ENCODE results near the gene LRRC31.

The LRRC31 gene

GRCh38 chr3:169865176-169865767 is 4.5 kb downstream of the LRRC31 start:
- peak overlapping the region; percentile 52 to 70 for H3K9ac ChIP-seq (ENCODE audit: low read depth in 1 of 2, low read length in 2 of 2)
- H3K36me3 ChIP-seq (ENCODE audit: control insufficient read depth in 2 of 2, insufficient read depth in 2 of 2, low read length in 2 of 2) = peaks cover 11 to 12% of the 10 kb centered on the region in 2 donors
- peak overlapping the region; percentile 75 to 87 for H3K27ac ChIP-seq (ENCODE audit: low read depth in 2 of 2, low read length in 2 of 2)
- H3K4me1 ChIP-seq (ENCODE audit: control insufficient read depth in 2 of 2, insufficient read depth in 2 of 2, low read length in 2 of 2) = peaks cover 20 to 30% of the 10 kb centered on the region in 2 donors
- H3K9me3 ChIP-seq (ENCODE audit: control insufficient read depth in 2 of 2, low read length in 2 of 2) = no peaks in the 10 kb centered on the region
- no peaks in the 10 kb centered on the region for H3K27me3 ChIP-seq (ENCODE audit: control insufficient read depth in 2 of 2, insufficient read depth in 2 of 2, low read length in 2 of 2)
- peak overlapping the region; percentile 61 to 65 for H3K4me3 ChIP-seq (ENCODE audit: low read length in 2 of 2)

- Histone ChIP-seq H3K9ac (ENCODE audit: low read depth in 1 of 2, low read length in 2 of 2) (no peak overlapping the region), H3K27ac (ENCODE audit: low read depth in 2 of 2, low read length in 2 of 2) (peak overlapping the region in 1 of 2 donors; percentile 87), H3K9me3 (ENCODE audit: control insufficient read depth in 2 of 2, low read length in 2 of 2) (no peaks in the 10 kb centered on the region), H3K36me3 (ENCODE audit: control insufficient read depth in 2 of 2, insufficient read depth in 2 of 2, low read length in 2 of 2) (peaks cover 12 to 14% of the 10 kb centered on the region in 2 donors), H3K4me3 (ENCODE audit: low read length in 2 of 2) (no peak overlapping the region), H3K27me3 (ENCODE audit: control insufficient read depth in 2 of 2, insufficient read depth in 2 of 2, low read length in 2 of 2) (no peaks in the 10 kb centered on the region), H3K4me1 (ENCODE audit: control insufficient read depth in 2 of 2, insufficient read depth in 2 of 2, low read length in 2 of 2) (peaks cover 20 to 26% of the 10 kb centered on the region in 2 donors)
Observed at GRCh38 chr3:169864270-169864669, 5.5 kb downstream of the LRRC31 start.

GRCh38 chr3:169863458-169863899 is 6.3 kb downstream of the LRRC31 start:
- H3K4me3 ChIP-seq (ENCODE audit: low read length in 2 of 2) = no peak overlapping the region
- peaks cover 20 to 26% of the 10 kb centered on the region in 2 donors for H3K4me1 ChIP-seq (ENCODE audit: control insufficient read depth in 2 of 2, insufficient read depth in 2 of 2, low read length in 2 of 2)
- no peaks in the 10 kb centered on the region for H3K27me3 ChIP-seq (ENCODE audit: control insufficient read depth in 2 of 2, insufficient read depth in 2 of 2, low read length in 2 of 2)
- H3K9ac ChIP-seq (ENCODE audit: low read depth in 1 of 2, low read length in 2 of 2) = no peak overlapping the region
- H3K36me3 ChIP-seq (ENCODE audit: control insufficient read depth in 2 of 2, insufficient read depth in 2 of 2, low read length in 2 of 2) = peaks cover 12 to 14% of the 10 kb centered on the region in 2 donors
- H3K27ac ChIP-seq (ENCODE audit: low read depth in 2 of 2, low read length in 2 of 2) = peak overlapping the region in 1 of 2 donors; percentile 1
- H3K9me3 ChIP-seq (ENCODE audit: control insufficient read depth in 2 of 2, low read length in 2 of 2) = no peaks in the 10 kb centered on the region

DNA sequence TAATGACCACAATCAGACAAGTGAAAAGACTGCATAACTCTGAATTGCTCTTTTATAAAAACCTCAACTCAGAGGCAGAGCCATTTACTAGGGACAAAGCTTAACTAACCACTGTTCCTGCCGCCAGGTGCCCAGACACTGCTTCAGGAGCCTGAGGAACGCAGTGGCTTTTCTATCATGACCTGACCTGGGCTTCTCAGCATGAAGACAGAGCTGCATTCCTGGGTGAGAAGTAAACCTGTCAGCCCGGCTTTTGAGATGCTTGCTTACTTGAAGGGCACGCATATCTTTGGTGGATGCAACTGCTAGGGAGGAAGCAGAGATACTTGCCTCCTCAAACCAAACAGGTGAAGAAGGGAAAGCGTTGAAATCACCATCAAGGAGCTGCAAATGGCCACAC is 7.9 kb downstream of the LRRC31 start:
- no peaks in the 10 kb centered on the region for H3K9me3 ChIP-seq (ENCODE audit: control insufficient read depth in 2 of 2, low read length in 2 of 2)
- no peaks in the 10 kb centered on the region for H3K27me3 ChIP-seq (ENCODE audit: control insufficient read depth in 2 of 2, insufficient read depth in 2 of 2, low read length in 2 of 2)
- H3K27ac ChIP-seq (ENCODE audit: low read depth in 2 of 2, low read length in 2 of 2) = no peak overlapping the region
- peaks cover 18 to 22% of the 10 kb centered on the region in 2 donors for H3K4me1 ChIP-seq (ENCODE audit: control insufficient read depth in 2 of 2, insufficient read depth in 2 of 2, low read length in 2 of 2)
- peaks cover 22 to 27% of the 10 kb centered on the region in 2 donors for H3K36me3 ChIP-seq (ENCODE audit: control insufficient read depth in 2 of 2, insufficient read depth in 2 of 2, low read length in 2 of 2)
- no peak overlapping the region for H3K4me3 ChIP-seq (ENCODE audit: low read length in 2 of 2)
- H3K9ac ChIP-seq (ENCODE audit: low read depth in 1 of 2, low read length in 2 of 2) = no peak overlapping the region

DNA sequence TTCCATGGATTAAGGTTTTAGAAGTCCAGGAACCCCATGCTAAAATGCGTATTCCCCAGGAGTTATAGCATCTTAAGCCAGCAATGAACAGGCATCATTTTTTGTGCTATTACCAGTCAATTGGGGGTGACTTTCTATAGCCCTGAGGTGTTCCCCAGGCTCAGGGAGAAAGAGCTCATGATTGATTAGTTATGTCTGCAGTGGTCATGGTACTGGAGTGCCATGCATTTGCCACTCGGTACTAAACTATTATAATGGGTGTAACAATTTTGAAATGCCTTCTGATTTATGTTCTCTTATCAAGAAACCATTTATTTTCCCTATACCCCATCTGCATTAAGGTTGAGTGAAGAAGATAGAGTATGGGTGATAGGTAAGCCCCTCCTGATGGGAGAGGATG is 11.9 kb downstream of the LRRC31 start:
- Histone ChIP-seq H3K27ac (ENCODE audit: low read depth in 2 of 2, low read length in 2 of 2) (no peak overlapping the region), H3K4me1 (ENCODE audit: control insufficient read depth in 2 of 2, insufficient read depth in 2 of 2, low read length in 2 of 2) (no peaks in the 10 kb centered on the region), H3K4me3 (ENCODE audit: low read length in 2 of 2) (no peak overlapping the region), H3K36me3 (ENCODE audit: control insufficient read depth in 2 of 2, insufficient read depth in 2 of 2, low read length in 2 of 2) (peaks cover 47 to 54% of the 10 kb centered on the region in 2 donors), H3K9me3 (ENCODE audit: control insufficient read depth in 2 of 2, low read length in 2 of 2) (no peaks in the 10 kb centered on the region), H3K27me3 (ENCODE audit: control insufficient read depth in 2 of 2, insufficient read depth in 2 of 2, low read length in 2 of 2) (no peaks in the 10 kb centered on the region), H3K9ac (ENCODE audit: low read depth in 1 of 2, low read length in 2 of 2) (no peak overlapping the region)

- H3K4me3 ChIP-seq (ENCODE audit: low read length in 2 of 2) = no peak overlapping the region
- H3K27ac ChIP-seq (ENCODE audit: low read depth in 2 of 2, low read length in 2 of 2) = no peak overlapping the region
- H3K4me1 ChIP-seq (ENCODE audit: control insufficient read depth in 2 of 2, insufficient read depth in 2 of 2, low read length in 2 of 2) = no peaks in the 10 kb centered on the region
- H3K9ac ChIP-seq (ENCODE audit: low read depth in 1 of 2, low read length in 2 of 2) = no peak overlapping the region
- no peaks in the 10 kb centered on the region for H3K9me3 ChIP-seq (ENCODE audit: control insufficient read depth in 2 of 2, low read length in 2 of 2)
- no peaks in the 10 kb centered on the region for H3K27me3 ChIP-seq (ENCODE audit: control insufficient read depth in 2 of 2, insufficient read depth in 2 of 2, low read length in 2 of 2)
- H3K36me3 ChIP-seq (ENCODE audit: control insufficient read depth in 2 of 2, insufficient read depth in 2 of 2, low read length in 2 of 2) = peaks cover 46 to 58% of the 10 kb centered on the region in 2 donors
Observed at GRCh38 chr3:169855514-169855913, 14.2 kb downstream of the LRRC31 start.

- Histone ChIP-seq H3K4me1 (ENCODE audit: control insufficient read depth in 2 of 2, insufficient read depth in 2 of 2, low read length in 2 of 2) (no peaks in the 10 kb centered on the region), H3K27me3 (ENCODE audit: control insufficient read depth in 2 of 2, insufficient read depth in 2 of 2, low read length in 2 of 2) (no peaks in the 10 kb centered on the region), H3K36me3 (ENCODE audit: control insufficient read depth in 2 of 2, insufficient read depth in 2 of 2, low read length in 2 of 2) (peaks cover 34 to 42% of the 10 kb centered on the region in 2 donors), H3K9me3 (ENCODE audit: control insufficient read depth in 2 of 2, low read length in 2 of 2) (no peaks in the 10 kb centered on the region), H3K4me3 (ENCODE audit: low read length in 2 of 2) (no peak overlapping the region), H3K9ac (ENCODE audit: low read depth in 1 of 2, low read length in 2 of 2) (no peak overlapping the region), H3K27ac (ENCODE audit: low read depth in 2 of 2, low read length in 2 of 2) (no peak overlapping the region)
Observed at GRCh38 chr3:169850618-169851017, 19.1 kb downstream of the LRRC31 start.

GRCh38 chr3:169848741-169849140 is 21.0 kb downstream of the LRRC31 start:
- Histone ChIP-seq H3K27me3 (ENCODE audit: control insufficient read depth in 2 of 2, insufficient read depth in 2 of 2, low read length in 2 of 2) (no peaks in the 10 kb centered on the region), H3K36me3 (ENCODE audit: control insufficient read depth in 2 of 2, insufficient read depth in 2 of 2, low read length in 2 of 2) (peaks cover 21 to 26% of the 10 kb centered on the region in 2 donors), H3K4me1 (ENCODE audit: control insufficient read depth in 2 of 2, insufficient read depth in 2 of 2, low read length in 2 of 2) (no peaks in the 10 kb centered on the region), H3K9ac (ENCODE audit: low read depth in 1 of 2, low read length in 2 of 2) (no peak overlapping the region), H3K27ac (ENCODE audit: low read depth in 2 of 2, low read length in 2 of 2) (no peak overlapping the region), H3K9me3 (ENCODE audit: control insufficient read depth in 2 of 2, low read length in 2 of 2) (no peaks in the 10 kb centered on the region), H3K4me3 (ENCODE audit: low read length in 2 of 2) (no peak overlapping the region)

DNA sequence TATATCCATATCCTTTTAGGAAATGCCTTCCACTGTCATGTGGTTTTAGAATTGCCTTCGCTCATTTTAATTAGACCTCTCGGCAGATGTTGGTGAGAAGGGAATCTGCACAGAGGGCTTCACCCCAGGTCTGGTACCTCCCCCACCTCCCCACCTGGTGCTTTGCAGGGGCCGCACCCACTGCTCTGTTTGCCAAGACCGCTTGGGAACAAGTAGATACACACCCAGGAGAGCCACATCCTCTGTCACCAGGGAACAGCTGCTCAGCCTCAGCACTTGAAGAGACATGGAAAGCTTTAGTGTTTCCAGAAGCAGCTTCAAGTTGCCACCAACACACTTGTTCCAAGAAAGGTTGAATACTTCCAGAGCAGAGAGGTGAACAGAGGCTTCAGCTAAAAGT is 21.8 kb downstream of the LRRC31 start:
- no peak overlapping the region for H3K27ac ChIP-seq (ENCODE audit: low read depth in 2 of 2, low read length in 2 of 2)
- H3K4me3 ChIP-seq (ENCODE audit: low read length in 2 of 2) = no peak overlapping the region
- no peak overlapping the region for H3K9ac ChIP-seq (ENCODE audit: low read depth in 1 of 2, low read length in 2 of 2)
- no peaks in the 10 kb centered on the region for H3K9me3 ChIP-seq (ENCODE audit: control insufficient read depth in 2 of 2, low read length in 2 of 2)
- no peaks in the 10 kb centered on the region for H3K4me1 ChIP-seq (ENCODE audit: control insufficient read depth in 2 of 2, insufficient read depth in 2 of 2, low read length in 2 of 2)
- H3K27me3 ChIP-seq (ENCODE audit: control insufficient read depth in 2 of 2, insufficient read depth in 2 of 2, low read length in 2 of 2) = no peaks in the 10 kb centered on the region
- H3K36me3 ChIP-seq (ENCODE audit: control insufficient read depth in 2 of 2, insufficient read depth in 2 of 2, low read length in 2 of 2) = peaks cover 16 to 22% of the 10 kb centered on the region in 2 donors

DNA sequence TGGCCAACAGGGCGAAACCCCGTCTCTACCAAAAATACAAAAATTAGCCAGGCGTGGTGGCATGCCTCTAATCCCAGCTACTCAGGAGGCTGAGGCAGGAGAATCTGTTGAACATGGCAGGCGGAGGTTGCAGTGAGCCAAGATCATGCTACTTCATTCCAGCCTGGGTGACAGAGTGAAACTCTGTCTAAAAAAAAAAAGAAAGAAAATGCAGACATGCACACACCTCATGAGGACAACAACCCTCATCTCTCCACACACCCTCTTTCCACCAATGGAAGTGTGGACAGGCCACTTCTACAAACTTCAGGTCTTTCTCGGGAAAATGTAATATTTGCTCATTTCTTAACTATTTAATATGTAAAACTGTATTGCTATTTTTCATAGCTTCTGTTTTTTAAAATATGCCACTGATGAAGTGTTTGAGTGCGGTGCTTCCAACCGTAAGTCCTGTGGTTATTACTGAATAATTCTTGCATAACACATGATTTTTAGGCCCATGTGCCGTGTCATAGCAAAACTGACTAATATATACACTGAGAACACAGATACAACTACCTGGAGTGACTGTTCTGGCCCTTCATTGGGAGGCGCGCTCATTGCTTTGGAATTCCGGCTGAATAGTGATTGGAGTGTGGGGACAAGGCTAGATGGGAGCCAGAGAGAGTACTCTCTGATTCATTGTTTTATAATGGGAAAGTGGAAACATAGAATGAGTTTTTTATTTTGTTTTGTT is 23.1 kb downstream of the LRRC31 start:
- Histone ChIP-seq H3K27ac (ENCODE audit: low read depth in 2 of 2, low read length in 2 of 2) (no peak overlapping the region), H3K9me3 (ENCODE audit: control insufficient read depth in 2 of 2, low read length in 2 of 2) (no peaks in the 10 kb centered on the region), H3K9ac (ENCODE audit: low read depth in 1 of 2, low read length in 2 of 2) (no peak overlapping the region), H3K27me3 (ENCODE audit: control insufficient read depth in 2 of 2, insufficient read depth in 2 of 2, low read length in 2 of 2) (no peaks in the 10 kb centered on the region), H3K4me1 (ENCODE audit: control insufficient read depth in 2 of 2, insufficient read depth in 2 of 2, low read length in 2 of 2) (no peaks in the 10 kb centered on the region), H3K36me3 (ENCODE audit: control insufficient read depth in 2 of 2, insufficient read depth in 2 of 2, low read length in 2 of 2) (peaks cover 13 to 15% of the 10 kb centered on the region in 2 donors), H3K4me3 (ENCODE audit: low read length in 2 of 2) (no peak overlapping the region)

Data from mucosa of rectum (tissue), 2 donors.